SW480 (cell line): ENCODE results near the gene MXI1.
"Not testable (repeated sequence)": the region's sequence is repeated elsewhere in the genome, so short reads cannot be mapped to it uniquely, and the experiment has no call there.

Source experiments
- DNase-seq: peaks from one replicate; pipeline ENCODE4 v3.0.0-alpha.2; 2016; ENCODE audit warnings: low spot score

MXI1 gene

DNA sequence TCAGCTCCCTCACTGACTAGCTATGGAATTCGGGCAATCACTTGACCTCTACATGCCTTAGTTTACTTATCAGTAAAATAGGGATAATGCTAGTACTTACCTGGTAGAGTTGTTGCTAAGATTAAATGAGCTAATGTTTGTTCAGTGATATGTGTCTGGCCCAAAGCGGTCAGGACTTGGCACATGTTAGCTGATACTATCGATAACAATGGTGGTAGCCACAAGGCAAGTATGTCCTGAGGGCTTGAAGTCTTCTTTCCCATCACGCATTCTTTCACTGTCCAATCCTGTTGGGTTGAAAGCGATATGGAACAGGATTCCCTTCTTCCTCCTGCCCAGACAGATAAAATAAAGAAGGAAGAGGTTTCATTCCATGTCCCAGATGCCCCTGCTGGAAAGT lies 25.5 kb upstream of the MXI1 start:
- no peak for DNase-seq

DNA sequence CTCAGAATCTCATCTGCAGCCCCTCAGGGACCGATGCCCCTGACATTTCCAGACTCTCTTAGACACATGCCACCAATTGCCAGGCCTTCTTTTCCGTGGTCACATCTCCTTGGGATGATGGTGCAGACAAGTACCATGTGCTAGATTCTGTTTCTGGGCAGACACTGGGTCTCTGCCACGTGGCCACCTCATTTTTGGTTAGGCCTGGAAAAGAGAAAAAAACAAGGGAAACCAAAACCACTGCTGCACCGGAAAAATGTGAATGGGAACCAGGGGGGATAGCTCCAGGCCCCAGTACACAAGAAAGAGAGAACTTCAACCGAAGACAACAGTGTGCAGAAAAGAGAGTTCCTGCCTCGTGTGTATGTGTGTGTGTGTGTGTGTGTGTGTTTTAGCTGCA lies 23.0 kb upstream of the MXI1 start:
- DNase-seq = no peak

DNA sequence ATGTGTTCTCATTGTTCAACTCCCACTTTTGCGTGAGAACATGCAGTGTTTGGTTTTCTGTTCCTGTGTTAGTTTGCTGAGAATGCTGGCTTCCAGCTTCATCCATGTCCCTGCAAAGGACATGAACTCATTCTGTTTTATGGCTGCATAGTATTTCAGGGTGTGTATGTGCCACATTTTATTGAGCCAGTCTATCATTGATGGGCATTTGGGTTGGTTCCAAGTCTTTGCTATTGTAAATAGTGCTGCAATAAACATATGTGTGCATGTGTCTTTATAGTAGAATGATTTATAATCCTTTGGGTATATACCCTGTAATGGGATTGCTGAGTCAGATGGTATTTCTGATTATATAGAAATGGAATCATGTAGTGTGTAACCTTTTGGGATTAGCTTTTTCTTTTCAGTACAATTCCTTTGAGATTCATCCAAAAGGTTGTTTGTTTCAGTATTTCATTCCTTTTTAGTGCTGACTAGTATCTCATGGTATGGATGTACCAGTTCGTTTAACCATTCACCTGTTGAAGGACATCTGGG lies 21.7 kb upstream of the MXI1 start:
- DNase-seq = not testable (repeated sequence)

DNA sequence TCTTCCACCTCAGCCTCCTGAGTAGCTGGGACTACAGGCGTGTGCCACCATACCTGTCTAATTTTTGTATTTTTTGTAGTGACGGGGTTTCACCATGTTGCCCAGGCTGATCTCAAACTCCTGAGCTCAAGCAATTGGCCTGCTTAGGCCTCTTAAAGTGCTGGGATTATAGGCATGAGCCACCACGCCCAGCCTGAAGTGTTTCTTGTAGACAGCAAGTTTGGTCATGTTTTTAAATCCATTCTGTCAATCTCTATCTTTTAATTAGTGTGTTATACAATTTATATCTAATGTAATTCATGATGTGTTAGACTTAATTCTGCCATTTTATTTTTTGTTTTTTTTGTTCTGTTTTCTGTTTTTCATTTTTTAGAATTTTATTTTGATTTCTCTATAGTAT lies 17.2 kb upstream of the MXI1 start:
- DNase-seq = no peak

DNA sequence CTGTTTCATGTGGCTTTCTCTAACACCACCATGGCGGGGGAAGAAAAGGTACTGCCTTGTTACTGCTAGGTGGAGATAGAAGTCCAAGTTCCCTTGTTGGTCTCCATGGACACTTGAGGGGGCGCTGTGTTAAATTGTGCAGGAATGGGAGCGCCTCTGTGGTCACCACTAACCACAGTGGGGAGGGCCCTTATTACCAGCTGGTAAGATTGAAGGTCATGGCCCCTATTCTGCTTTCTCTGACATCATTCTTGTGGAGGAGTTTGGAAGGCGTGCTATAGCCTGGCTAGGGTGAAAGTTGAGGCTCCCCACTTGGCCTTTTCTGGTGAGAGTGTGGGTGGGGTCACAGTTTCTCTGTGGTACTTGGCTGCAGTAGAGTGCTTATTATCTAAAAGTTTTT lies 14.9 kb upstream of the MXI1 start:
- DNase-seq = peak; percentile 11

DNA sequence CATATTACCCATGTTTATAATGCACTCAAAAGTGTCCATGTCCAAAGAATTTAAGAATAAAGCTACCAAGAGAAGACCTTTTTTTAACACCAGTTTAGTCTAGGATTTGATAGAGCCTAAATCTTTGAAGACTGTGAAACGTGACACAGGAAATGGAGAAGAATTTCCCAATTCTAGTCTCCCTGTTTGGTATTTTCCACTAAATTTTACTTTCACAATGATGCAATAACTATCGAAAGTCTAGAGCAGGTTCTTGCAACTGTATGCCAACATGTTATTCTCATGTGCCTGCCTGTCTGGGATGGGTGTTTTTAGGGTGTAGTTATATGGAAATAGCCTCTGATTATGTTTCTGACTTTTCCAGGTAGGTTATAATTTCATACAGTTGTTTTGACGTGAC lies 6.9 kb upstream of the MXI1 start:
- no peak for DNase-seq

DNA sequence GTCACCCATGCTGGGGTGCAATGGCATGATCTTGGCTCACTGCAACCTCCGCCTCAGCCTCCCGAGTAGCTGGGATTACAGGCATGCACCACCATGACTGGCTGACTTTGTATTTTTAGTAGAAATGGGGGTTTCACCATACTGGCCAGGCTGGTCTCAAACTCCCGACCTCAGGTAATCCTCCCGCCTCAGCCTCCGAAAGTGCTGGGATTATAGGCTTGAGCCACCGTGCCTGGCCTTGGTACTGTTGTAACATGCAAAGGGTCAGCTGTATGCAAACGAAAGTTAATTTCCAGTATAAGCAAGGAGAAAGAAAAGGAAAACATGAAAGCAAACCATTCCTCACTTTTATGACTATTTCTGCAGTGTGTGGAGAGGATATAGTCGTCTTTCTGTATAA lies 6.4 kb upstream of the MXI1 start:
- DNase-seq = not testable (repeated sequence)

DNA sequence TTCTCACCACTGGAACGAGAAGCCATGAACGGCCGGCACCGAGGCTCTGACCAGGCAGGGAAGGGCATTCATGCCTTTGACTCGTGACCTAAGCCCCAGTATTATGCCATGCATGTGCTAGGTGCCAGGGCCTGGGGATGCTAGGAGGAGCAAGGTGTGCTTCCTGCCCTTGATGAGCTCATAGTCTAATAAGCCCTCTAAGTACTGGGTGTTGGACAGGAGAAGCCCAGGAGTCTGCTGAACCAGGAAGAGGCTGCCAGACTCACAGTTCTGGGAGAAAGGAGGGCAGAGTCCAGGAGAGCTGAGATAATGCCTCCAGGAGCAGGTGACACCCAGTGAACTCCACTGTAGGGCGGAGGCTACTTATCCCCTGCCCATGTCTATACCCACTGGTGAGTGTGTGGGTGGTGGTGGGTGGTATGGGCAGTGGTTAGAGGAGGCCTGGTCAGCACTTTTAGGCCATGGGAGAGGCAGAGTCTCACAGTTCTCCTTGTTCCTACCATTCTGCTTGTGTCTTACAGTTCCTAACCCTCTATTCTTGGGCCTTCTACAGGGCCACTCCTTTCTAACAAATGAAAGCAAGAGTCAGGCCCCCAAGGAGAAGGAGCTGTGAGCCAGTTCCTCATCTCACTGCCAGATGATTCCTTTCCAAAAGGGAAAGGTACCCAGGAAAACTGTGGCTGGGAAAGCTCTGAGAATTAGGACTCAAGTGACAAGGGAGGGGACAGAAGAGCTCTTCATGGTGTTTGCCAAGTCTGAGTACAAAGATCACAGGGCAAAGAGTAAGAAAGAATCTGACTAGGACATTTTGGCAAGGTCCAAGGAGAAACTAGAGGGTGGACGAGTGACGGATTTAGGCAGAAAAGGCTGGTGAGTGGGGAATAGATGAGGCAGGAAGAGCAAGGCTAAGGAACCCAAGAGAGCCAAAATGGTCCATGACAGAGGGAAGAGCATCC lies 3.6 kb upstream of the MXI1 start:
- DNase-seq = no peak

DNA sequence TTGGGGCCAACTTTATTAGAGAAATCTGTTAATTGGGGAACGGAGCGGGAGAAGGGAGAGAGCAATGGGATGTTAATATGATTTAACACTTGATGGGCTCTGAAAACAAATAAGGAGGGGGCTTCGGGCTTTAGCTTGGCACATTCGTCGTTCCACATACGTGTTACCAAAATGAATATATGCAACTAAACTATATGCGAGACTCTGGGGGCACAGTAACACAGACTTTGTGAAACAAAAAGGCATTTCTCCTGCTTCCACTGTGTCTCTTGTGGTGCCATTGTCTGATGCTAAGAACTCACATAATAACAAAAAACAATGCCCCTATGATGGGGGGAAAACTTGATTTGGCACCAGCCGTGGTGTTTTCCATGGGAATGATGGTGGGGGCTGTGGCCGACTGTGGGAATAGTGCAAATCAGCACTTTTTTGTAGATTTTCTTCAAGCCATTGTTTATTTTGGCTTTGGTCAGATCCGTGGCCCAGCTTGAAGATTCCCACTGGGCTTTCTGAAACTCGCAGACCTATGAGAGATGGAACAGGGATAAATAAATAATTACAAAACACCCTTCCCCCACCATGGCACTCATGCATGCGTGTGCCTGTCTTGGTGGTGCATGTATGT lies 2.2 kb upstream of the MXI1 start:
- no peak for DNase-seq

DNA sequence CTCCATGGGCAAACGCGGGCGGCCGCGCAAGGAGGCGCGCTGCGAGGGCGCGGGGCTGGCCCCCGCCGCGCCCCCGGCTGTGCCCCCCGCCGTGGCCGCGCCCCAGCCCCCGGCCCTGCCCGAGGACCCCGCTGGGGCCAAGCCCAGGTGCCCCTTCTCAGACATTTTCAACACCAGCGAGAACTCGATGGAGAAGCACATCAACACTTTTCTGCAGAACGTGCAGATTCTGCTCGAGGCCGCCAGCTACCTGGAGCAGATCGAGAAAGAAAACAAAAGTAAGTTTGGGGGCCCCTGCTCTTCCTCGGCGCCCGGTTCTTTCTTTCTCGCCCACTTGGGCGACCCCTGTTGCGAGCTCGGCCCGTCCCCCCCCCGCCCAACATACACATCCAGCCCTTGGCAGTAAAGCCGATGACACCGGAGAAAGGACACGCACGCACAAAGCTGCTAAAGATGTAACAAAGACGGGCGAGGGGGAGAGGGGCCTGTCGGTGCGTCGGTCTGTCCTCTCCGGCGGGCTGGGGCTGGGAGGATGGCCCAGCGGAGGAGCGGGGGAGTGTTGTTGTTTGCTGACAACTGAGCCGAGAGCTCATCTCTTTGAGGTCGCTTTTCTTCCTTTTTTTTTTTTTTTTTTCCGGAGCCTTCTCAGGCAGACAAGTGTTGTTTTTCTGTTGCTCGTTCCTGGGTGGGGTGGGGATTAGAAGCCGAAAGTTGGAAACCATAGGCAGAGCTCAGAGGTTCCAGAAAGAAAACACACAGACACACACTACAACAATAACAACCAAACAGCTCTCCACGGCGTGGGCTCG lies 604 bp downstream of the MXI1 start:
- DNase-seq = peak; percentile 58

DNA sequence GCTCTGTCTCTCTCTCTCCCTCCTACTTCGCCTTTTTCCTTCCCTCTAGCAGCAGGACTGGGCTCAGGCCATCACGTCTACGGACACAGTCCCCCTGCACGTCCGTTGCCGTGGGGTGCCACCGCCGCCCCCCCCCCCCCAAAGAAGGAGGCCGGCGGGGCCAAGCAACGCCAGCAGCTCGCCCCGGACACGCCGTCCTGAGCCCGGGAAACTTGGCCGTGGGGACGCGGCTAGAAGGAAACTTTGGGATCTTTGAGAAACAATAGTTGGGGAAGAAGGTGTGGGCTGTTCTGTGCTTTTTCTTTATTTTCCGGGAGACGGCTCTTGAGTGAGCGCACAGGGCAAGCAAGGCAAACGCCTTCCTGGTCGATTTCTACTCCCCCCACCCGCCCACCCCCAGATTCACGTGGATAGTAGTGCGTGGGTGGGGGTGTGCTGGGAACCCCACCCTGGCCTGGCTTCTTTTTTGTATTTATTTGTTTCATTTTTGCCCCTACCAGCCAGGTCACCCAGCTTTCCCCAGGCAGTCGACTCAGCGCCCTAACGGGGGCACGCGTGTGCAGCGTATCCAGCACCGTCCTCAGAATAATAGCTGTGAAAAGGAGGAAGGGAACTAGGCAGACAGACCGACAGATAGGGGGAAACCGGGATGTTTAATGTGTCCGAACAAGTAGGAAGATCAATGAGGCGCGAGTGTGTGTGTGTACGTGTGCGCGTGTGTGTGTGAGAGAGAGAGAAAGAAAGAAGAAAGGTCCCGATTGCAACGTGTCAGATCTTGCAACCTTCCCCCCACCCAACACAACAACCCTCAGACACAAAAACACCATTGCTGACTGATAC lies 1.4 kb downstream of the MXI1 start:
- peak; percentile 67 for DNase-seq

DNA sequence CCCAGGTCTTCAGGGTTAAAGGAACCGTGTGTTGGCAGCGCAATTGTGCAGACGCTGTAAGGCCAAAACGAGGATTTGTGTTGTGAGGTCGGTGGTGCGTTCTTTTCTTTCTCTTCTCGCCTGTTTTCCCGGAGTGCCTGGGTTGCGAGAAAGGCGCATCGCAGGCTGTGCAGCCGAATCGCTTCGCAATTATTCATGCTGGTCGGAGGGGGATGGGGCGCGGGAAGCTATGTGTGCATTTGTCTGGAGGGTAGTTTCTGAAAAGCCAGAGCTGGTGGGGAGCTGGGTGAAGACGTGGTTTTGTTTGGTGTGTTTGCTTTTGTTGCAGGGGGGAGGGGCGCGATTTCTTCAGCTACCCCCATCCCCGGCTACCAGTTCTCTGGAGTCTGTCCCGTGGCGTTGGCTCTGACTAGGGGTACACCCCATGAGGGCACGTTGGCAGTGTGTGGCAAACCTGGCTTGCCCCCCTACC lies 2.1 kb downstream of the MXI1 start:
- DNase-seq = peak; percentile 77

DNA sequence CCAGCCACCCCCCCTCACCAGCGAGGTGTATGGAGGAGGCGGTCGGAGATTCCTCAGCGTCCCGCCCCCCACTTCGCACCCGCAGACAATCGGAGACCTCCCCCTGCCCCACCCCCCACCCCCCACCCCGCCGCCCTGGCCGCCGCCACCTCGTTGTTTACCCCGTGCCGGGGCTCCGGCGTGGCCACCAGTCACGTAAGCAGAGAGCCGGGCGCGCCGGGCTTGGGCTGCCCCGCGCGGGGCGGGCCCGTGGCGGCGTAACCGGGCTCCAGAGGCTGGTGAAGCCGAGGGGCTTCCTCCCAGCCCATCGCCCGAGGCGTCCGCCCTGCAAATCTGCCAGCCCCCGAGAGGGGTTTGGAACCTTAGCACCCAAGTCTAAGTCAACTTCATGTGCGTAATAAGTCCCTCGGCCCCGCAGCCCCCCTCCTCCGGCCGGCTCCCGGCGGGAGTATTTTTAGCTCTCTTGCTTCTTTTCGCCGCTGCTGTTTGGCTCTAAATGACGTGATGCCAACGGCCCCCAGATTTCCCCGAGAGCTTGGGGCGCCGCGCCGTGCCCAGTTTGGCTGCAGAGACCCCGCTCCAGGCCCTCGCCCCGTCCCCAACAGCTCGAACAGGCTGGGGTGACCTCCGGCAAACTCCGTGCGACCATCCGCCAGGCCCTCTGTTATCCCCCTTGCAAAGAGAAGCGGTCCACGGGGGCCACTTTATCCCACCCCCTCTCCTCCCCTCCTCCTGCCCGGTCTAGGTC lies 2.7 kb downstream of the MXI1 start:
- no peak for DNase-seq

DNA sequence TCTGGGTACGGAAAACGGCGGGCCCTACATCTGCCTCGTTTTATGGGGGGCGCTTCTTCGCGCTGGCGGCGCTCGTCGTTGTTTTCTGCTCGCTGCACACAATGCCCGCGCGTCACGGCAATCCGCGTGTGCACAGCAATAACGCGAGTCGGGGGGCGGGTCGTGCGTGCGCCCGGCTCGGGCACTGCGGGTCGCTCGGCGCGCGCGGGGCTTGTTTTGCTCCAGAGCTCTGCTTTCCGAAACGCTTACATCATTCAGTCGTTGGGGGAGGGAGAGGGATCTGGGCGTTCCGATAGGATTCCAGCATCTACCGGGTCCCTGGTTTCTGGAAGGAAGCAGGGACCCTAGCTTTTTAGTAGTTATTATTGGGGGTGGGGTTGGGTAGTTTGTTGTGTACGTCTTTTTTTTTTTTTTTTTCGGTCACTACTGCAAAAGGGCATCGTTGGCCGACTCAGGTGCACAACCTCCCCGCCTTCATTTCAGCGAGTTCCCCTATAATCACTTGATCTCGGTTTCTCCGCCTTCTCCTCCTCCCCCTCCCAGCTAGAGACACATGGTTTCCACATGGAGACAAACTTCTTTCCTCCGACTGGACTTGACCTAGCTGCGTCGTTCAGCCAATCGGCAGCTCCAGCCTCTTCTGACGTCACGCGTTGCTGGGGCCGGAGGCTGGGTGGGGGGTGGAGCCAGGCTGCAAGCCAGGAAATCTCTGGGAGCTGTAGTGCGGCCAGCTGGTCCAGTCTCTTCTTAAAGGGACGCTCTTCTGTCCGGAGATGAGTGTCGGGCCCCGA lies 3.5 kb downstream of the MXI1 start:
- peak; percentile 98 for DNase-seq

DNA sequence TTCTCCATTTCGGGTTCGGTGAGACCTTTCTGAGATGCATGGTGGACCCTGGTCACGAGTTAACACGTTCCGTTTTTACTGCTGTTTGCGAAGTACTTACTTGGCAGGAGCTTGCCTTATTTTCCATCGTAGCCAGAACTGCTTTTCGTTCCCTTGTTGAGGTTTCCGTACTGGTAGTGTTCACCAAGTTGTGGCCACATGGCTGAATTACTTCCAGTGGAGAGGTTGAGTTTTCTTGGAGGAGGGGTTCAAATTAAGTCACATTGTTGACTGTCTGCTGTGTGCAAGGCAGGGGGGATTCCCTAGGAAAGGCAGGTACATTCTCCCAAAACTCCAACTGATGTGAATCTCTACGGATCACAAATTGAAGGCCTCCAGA lies 4.0 kb downstream of the MXI1 start:
- peak; percentile 26 for DNase-seq

DNA sequence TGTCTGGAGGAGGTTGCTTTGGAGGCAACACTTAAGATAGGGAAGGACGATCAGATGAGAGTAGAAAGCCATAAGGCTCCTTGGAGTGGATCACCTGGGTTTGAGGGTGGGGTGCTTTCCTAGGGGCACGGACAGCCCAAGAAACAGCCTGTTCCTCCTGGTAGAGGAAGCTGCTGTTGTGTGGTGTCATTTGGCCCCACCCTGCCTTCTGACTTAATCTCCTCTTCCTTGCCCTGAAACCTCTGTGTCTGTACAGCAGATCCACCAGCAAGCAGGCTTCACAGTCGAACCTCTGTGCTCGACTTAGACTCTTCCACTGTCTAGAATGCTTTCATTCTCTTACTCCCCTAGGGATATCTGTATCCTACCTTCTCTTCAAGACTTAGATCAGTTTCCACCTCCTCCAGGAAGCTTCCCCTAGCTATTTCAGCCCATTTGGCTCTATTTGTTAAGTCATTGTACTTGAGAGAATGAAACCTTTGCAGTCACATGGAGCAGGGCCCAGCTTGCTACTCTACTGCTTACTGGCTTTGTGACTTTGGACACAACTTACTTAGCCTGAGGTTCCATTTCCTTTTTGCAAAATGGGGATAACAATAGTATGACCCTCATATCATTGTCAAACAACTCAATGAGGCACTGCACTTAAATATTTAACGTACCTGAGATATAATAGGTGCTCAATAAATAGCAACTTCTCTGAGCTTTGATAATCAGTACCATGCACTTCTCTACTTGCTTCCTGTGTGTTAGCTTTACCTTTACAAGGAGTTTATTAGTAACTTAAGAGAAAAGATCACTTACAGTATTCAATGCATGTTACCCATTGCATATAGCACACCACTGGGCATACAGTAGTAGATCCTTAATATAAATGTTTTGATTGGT lies 5.0 kb downstream of the MXI1 start:
- DNase-seq = no peak

DNA sequence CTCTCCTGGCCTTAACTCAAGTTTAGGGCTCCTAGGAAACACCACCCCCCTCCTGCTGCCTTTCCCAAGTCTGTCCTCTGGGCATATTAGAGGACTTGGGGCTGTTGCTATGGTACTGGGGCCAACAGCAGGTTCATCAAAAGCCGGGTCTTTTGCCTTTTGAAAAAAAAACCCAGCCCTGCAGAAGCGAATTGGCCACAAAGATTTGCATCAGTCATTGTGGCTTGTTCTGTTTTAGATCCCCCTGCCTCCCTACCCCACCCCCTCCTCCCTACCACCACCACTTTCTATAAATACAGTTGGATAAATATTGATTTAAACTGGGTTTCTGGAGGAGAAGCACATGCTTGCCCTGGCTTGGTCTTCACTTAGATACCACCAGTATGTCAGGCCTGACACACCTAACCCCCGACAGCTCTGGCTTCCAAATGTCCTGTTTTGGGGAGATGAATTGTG lies 7.0 kb downstream of the MXI1 start:
- no peak for DNase-seq

DNA sequence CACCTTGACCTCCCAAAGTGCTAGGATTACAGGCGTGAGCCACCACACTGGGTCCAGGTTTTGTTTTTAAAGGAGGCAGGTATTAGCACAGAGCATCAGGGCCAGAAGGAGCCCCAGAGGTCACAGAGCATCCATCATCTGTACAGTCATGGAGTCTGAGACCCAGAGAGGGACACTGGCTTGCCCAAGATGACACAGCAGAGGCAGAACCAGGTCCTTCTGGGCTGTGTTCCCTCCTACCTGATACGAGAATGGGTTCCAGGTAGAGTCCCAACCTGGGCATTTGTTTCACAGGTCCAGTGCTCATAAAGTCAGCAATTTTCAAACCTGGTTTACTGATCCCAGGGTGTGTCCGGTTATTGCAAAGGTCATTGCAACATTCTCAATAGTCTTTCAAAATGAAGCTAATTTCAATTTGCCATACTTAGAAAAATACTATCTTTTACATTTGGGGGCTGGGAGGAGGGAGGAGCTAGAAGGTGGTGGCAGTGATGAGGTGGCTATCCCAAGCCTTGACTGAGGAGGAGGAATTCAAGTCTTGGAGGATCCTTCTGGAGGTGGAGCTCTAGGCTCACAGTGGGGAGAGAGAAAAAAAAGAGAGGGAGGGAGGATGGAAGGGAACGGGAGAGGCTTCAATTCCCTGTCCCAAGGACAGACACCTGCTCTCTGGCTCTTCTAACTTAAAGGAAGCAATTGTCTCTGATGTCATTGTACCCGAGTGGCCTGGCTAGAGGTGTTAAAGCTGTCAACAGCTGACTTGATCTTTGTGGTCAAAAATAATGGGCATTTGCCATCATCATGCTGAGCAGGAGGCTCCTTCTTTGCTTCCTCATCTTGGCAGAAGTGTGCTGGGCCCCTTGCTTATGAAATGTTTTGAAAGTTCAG lies 8.1 kb downstream of the MXI1 start:
- DNase-seq = no peak
